HL-60 (cell line): Measurements from ENCODE around the gene LMO3.
"Not testable (repeated sequence)": the region's sequence is repeated elsewhere in the genome, so short reads cannot be mapped to it uniquely, and the experiment has no call there.

Source experiments
- DNase-seq, 2 experiments: peaks; one replicate each; pipeline ENCODE4 v3.0.0-alpha.2; 2010 to 2020; ENCODE audit warnings: low read depth in 1 of 2, low spot score in 1 of 2
- H3K27ac ChIP-seq: fragments of 250-450 bp; sonication (Bioruptor Pico); replicated peaks from 2 replicates; pipeline ENCODE4 v1.5.1; 2020; ENCODE audit warnings: mild to moderate bottlenecking, moderate library complexity
- H3K27me3 ChIP-seq: fragments of 250-450 bp; sonication (Bioruptor Pico); 2 replicates; pipeline ENCODE4 v1.5.1; 2021; ENCODE audit warnings: mild to moderate bottlenecking, moderate library complexity; ENCODE audit not compliant: insufficient read depth, poor library complexity, severe bottlenecking
- H3K4me3 ChIP-seq: replicated peaks from 2 replicates; pipeline ENCODE4 v1.5.1; 2011; ENCODE audit warnings: mild to moderate bottlenecking, control low read depth, low read length; ENCODE audit not compliant: insufficient read depth
- CTCF ChIP-seq: IDR thresholded peaks from one replicate; pipeline ENCODE4 v1.5.1; 2011; ENCODE audit warnings: low read length, control low read depth, inconsistent platforms; ENCODE audit not compliant: insufficient read depth
- GABPA ChIP-seq: IDR thresholded peaks from 2 replicates; pipeline ENCODE4 v1.6.1; 2012; ENCODE audit warnings: low read depth
- POLR2AphosphoS5 ChIP-seq: IDR thresholded peaks from 2 replicates; pipeline ENCODE4 v1.6.1; 2012; ENCODE audit warnings: low read depth
- REST ChIP-seq: IDR thresholded peaks from 2 replicates; pipeline ENCODE4 v1.6.1; 2012; ENCODE audit warnings: low read depth; ENCODE audit not compliant: insufficient replicate concordance
- SPI1 ChIP-seq: IDR thresholded peaks from 2 replicates; pipeline ENCODE4 v1.6.1; 2012; ENCODE audit warnings: low read depth, mild to moderate bottlenecking, borderline replicate concordance

The LMO3 gene

GRCh38 chr12:16545836-16546235, 60.1 kb downstream of the LMO3 start:
- no peak for DNase-seq
- H3K27me3 ChIP-seq = no peaks in the 10 kb centered on the region
- TF ChIP-seq CTCF = no peak
- TF ChIP-seq SPI1 = no peak
- no peak for TF ChIP-seq GABPA
- no peak for TF ChIP-seq REST
- no peak for TF ChIP-seq POLR2AphosphoS5
- no peak overlapping the region for H3K27ac ChIP-seq
- H3K4me3 ChIP-seq = no peak overlapping the region

GRCh38 chr12:16542586-16542985, 63.4 kb downstream of the LMO3 start:
- H3K27ac ChIP-seq = no peak overlapping the region
- no peaks in the 10 kb centered on the region for H3K27me3 ChIP-seq
- no peak overlapping the region for H3K4me3 ChIP-seq
- DNase-seq = no peak
- no peak for TF ChIP-seq POLR2AphosphoS5
- TF ChIP-seq REST = no peak
- TF ChIP-seq CTCF = no peak
- TF ChIP-seq GABPA = no peak
- no peak for TF ChIP-seq SPI1

- not testable (repeated sequence) for H3K27me3 ChIP-seq, H3K27ac ChIP-seq, DNase-seq, H3K4me3 ChIP-seq
These were observed 68.3 kb downstream of the LMO3 start for GRCh38 chr12:16537652-16538051.

- Histone ChIP-seq H3K4me3 (no peak overlapping the region), H3K27ac (no peak overlapping the region), H3K27me3 (no peaks in the 10 kb centered on the region)
- no peak for TF ChIP-seq CTCF
- TF ChIP-seq GABPA = no peak
- no peak for TF ChIP-seq SPI1
- no peak for TF ChIP-seq POLR2AphosphoS5
- no peak for TF ChIP-seq REST
- no peak for DNase-seq
These were observed 74.3 kb downstream of the LMO3 start for GRCh38 chr12:16531621-16532020.
